Liver (tissue), 3 donors: ENCODE results near the gene KIF6.

ENCODE experiments used
- ATF3 ChIP-seq: IDR thresholded peaks from 2 replicates; pipeline ENCODE4 v1.6.1; 2016; ENCODE audit warnings: antibody characterized with exemption
- CTCF ChIP-seq: fragments of 150-350 bp; IDR thresholded peaks from 2 replicates; pipeline ENCODE4 v1.5.1; 2017; ENCODE audit warnings: improper control_type of control experiment, low read depth, low read length; ENCODE audit not compliant: missing input control
- EGR1 ChIP-seq, 2 donors: IDR thresholded peaks; 2 replicates each; pipeline ENCODE4 v1.6.1; 2016 to 2018; ENCODE audit warnings: antibody characterized with exemption in 2 of 2, low read depth in 2 of 2
- GABPA ChIP-seq, 2 donors: IDR thresholded peaks in 1 of 2; conservative IDR thresholded peaks in 1 of 2; 2 replicates each; pipeline ENCODE4 v1.6.1; 2016; ENCODE audit warnings: antibody characterized with exemption in 2 of 2, mild to moderate bottlenecking in 1 of 2, moderate library complexity in 1 of 2
- HNF4A ChIP-seq, 2 donors: conservative IDR thresholded peaks; 2 replicates each; pipeline ENCODE4 v1.6.1; 2016; ENCODE audit warnings: antibody characterized with exemption in 2 of 2, mild to moderate bottlenecking in 2 of 2
- MAX ChIP-seq: IDR thresholded peaks from 2 replicates; pipeline ENCODE4 v1.6.1; 2016; ENCODE audit warnings: antibody characterized with exemption
- RAD21 ChIP-seq, 2 donors: IDR thresholded peaks; 2 replicates each; pipeline ENCODE4 v1.6.1; 2016; ENCODE audit warnings: antibody characterized with exemption in 2 of 2, mild to moderate bottlenecking in 2 of 2
- REST ChIP-seq: IDR thresholded peaks from 2 replicates; pipeline ENCODE4 v1.6.1; 2016; ENCODE audit warnings: antibody characterized with exemption, mild to moderate bottlenecking
- RXRA ChIP-seq, 2 donors: IDR thresholded peaks; 2 replicates each; pipeline ENCODE4 v1.6.1; 2017 to 2018; ENCODE audit warnings: antibody characterized with exemption in 2 of 2, mild to moderate bottlenecking in 1 of 2
- SP1 ChIP-seq: IDR thresholded peaks from 2 replicates; pipeline ENCODE4 v1.6.1; 2018; ENCODE audit warnings: antibody characterized with exemption, mild to moderate bottlenecking
- TAF1 ChIP-seq: conservative IDR thresholded peaks from 2 replicates; pipeline ENCODE4 v1.6.1; 2016; ENCODE audit warnings: antibody characterized with exemption, mild to moderate bottlenecking
- YY1 ChIP-seq: IDR thresholded peaks from 2 replicates; pipeline ENCODE4 v1.6.1; 2016; ENCODE audit warnings: antibody characterized with exemption, mild to moderate bottlenecking
- ZBTB33 ChIP-seq: IDR thresholded peaks from 2 replicates; pipeline ENCODE4 v1.6.1; 2016; ENCODE audit warnings: antibody characterized with exemption
- donor health status: healthy.
- donor health status: healthy.

- TF ChIP-seq SP1 (no peak), REST (no peak), CTCF (no peak), GABPA (IDR thresholded peaks at IDR 0.05 in 1 of 2, conservative IDR thresholded peaks at IDR 0.05 in 1 of 2) (no peak), ZBTB33 (no peak), TAF1 (no peak), MAX (no peak), ATF3 (no peak), RAD21 (IDR thresholded peaks at IDR 0.05) (no peak), YY1 (no peak), RXRA (IDR thresholded peaks at IDR 0.05) (no peak), EGR1 (IDR thresholded peaks at IDR 0.05; ENCODE audit: low read depth in 2 of 2) (no peak), HNF4A (conservative IDR thresholded peaks at IDR 0.05) (no peak)
These were observed 385.9 kb downstream of the KIF6 start for GRCh38 chr6:39339096-39339867.
